ENCODE results near the gene FAM78B.

DNA sequence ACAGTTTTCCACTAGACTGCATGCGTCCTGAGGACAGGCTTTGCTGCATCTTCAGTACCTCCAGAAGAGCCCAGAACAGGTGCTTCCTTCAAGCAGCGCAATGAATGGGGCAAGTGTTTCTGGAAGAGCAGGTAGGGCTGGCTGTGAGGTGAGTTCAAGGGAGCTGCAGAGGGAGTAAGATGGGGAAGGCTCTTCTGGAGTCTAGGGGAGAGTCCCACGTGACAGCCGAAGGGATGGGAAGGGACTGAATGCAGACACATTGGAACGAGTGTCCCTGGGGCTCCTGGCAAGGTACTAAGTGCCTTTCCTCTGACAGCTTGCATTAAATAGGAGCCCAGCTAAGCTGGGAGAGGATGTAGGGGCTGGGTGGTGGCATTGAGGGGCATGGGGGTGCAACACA, 84.2 kb downstream of the FAM78B start:
- TF ChIP-seq, protein P1, sequence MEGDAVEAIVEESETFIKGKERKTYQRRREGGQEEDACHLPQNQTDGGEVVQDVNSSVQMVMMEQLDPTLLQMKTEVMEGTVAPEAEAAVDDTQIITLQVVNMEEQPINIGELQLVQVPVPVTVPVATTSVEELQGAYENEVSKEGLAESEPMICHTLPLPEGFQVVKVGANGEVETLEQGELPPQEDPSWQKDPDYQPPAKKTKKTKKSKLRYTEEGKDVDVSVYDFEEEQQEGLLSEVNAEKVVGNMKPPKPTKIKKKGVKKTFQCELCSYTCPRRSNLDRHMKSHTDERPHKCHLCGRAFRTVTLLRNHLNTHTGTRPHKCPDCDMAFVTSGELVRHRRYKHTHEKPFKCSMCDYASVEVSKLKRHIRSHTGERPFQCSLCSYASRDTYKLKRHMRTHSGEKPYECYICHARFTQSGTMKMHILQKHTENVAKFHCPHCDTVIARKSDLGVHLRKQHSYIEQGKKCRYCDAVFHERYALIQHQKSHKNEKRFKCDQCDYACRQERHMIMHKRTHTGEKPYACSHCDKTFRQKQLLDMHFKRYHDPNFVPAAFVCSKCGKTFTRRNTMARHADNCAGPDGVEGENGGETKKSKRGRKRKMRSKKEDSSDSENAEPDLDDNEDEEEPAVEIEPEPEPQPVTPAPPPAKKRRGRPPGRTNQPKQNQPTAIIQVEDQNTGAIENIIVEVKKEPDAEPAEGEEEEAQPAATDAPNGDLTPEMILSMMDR (IDR thresholded peaks at IDR 0.05; ENCODE audit: poor library complexity): no peak
- no peak for TF ChIP-seq EZH2 (IDR thresholded peaks at IDR 0.05; ENCODE audit: borderline replicate concordance)
